AG20443 (cell line): ENCODE data around the gene SAMD5.

ENCODE experiments used
- DNase-seq: peaks from one replicate; pipeline ENCODE4 v3.0.0; 2012; ENCODE audit warnings: low spot score, mixed read lengths

The SAMD5 gene

DNA sequence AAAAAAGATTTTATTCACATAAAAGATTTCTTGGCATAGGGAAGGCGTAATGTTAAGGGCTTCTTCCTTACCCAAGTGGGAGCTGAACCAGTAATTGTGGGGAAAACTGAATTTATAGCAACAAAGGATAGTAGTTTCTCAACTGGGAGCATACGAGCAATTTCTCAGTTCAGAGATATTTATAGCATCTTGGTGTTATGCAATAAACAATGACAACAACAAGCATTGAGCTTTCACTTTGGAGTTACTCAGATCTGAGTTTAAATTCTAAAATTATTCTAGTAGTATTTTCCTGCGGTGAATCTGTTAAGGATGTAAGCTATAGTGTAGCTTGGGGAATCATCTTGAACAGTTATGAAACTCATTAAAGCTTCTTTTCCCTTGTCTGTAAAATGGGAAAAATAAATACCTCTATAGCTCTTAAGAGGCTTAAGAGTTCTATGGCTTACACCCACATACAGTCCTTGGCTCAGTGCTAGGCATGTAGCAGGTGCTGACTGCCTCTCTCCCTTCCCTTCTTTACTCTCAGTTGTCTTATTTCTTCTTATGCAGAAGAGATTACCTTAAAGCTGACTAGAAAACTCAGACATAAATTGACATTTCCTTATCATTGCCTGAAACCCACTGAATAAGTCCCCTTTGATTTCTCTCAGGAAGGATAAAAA, 58.8 kb downstream of the SAMD5 start:
- DNase-seq: no peak

DNA sequence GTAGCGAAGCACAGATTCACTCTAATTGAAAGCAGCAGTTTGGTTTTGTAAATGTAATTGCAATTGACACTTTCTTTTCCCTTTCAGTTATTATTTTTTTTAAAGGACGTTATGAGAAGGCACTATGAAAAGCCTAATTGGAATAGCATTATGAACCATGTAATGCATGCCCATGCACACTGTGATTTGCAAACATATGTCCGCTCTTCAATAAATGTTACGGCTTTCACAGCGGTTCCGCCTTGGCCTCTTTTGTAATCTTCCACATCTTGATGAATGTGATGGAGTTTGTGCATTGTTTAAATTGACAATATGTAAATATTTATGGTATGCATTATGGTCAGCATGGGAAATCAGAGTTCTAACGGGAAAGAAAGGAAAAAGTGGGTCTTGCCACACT, 61.3 kb downstream of the SAMD5 start:
- DNase-seq: no peak

DNA sequence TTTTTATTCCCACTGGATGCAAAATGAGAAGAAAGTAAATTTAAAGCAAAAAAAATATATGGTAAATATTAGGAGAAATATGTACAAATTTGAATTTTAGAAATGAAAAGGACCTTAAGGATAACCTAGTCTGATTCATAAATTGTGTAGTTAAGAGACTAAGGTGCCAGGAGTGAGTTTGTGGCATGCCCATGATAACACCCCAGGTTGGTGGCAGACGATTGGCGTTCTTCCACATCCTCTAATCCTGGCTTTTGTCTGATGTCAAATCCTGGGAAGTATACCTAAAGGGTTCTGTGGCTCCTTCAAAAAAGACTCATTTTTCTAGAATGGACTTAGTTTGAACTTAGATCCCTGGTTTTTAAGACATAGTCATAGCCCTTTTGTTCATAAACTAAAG, 62.2 kb downstream of the SAMD5 start:
- no peak for DNase-seq

DNA sequence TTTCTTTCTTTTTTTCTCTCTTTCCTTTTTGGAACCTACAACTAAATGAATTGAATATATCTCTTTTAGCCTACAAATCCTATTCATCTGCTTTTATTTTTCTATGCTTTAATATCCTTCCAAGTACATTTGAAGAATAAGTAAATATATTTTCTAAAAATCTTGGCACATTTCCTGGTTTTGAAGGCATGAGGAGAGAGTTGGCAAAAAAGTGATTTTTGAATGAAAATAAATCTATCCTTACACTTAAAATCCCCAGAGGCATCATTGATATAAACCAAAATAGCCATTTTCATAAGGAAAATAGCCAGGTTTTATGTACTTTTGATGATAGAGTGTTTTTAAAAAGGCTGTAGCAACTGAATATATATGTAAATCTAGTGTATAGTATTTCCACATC, 69.0 kb downstream of the SAMD5 start:
- DNase-seq: no peak

DNA sequence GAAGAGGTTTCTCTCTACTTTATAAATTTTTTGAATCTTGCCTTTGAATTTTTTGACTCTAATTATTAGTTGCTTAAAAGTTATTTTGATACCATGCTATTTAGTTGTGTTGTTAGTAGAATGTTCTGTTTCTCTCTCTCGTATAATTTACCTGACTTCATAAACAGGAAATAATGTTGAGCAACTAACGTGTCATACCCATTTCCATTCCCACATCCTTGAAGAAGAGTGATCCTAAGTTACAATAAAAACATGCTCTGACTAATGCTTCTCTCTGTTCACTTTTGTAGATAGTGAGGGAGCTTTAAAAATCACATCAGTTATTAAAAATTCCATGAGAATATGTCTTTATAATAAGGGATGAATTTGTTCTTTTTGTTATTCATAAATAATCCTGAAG, 69.7 kb downstream of the SAMD5 start:
- DNase-seq: no peak

DNA sequence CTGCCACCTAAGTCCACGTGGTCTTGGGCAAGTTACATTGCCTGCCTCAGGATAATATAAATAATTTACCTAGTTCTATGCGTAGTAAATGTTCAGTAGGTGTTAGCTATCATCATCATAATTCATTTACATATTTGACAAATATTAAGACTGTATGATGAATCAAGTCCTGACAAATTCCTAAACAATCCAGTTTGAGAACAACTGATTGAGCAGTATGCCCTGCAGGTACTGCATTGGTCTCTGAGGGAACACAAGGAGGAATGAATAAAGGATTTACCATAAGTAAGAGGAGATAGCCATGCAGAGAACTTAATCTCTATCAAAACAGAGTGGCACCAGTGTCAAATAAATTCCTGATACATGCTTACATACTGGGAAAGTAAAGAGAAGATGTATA, 70.4 kb downstream of the SAMD5 start:
- no peak for DNase-seq

DNA sequence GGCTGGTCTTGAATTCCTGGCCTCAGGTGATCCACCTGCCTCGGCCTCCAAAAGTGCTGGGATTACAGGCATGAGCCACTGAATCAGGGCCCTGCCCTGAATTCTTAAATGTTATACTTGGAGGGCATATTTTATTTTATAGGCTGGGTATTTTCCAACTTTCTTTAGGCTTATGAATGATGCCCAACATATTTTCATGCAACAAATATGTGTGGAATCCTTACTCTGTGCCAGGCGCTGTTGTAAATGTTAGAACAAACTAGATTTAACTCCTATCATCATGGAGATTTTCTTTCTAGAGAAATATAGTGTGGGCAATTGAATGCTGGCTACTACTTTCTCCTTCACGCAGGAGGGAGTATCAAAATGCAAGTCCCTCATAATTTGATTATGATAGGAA, 71.2 kb downstream of the SAMD5 start:
- no peak for DNase-seq

DNA sequence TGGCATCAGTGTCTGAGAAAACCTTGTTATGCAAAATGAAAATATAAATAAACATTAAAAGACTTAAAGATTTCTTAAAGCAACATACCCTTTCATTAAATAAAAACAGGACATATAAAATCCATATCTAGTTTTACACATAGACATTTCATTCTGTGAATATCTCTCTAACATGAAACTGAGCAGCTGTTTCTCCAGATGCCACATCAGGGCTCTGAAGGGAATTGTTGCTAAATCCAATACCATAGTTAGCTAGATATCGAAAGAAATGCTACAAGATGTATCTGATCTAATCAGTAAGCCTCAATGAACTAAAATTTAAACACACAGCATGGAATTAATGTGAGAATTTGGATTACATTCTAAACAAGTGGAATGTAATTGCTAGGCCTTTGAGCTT, 74.5 kb downstream of the SAMD5 start:
- DNase-seq: no peak

DNA sequence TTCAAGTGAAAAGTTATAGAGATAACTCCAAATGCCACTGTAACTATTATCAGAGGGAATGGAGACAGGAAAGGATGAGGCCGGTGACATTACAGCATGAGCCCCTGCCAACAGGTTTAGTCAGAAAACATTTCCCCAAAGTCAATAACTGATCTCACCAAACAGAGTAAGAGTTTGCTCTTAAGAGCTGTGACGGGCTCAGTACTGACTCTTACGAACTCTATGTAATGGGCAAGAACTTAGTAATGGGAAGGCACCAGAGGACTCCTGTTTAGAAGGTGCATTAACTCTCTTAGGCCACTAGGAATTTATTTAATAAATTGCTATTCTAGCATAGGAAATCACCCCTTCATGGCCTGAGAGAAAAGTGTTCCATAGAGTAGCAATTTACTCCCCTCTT, 76.8 kb downstream of the SAMD5 start:
- no peak for DNase-seq

DNA sequence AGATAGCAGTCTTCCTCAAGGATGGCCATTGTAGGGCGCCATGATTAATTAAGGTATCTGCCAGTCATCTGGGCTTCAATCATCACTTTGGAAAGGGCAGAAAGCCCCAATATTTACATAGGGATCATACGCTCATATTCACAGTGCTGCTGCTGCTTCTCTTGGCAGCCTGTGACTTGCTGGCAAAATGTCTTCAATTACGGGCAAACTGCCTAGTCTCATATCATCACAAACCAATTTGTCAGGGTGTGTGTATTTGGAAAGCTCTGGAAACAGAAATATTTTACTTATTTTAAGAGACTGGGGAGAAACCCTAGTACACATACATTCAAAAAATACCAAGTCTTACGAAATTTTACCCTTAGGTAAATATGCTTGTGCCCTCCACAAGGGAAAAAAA, 77.6 kb downstream of the SAMD5 start:
- no peak for DNase-seq

GRCh38 chr6:147587907-147588306, 79.4 kb downstream of the SAMD5 start:
- no peak for DNase-seq

DNA sequence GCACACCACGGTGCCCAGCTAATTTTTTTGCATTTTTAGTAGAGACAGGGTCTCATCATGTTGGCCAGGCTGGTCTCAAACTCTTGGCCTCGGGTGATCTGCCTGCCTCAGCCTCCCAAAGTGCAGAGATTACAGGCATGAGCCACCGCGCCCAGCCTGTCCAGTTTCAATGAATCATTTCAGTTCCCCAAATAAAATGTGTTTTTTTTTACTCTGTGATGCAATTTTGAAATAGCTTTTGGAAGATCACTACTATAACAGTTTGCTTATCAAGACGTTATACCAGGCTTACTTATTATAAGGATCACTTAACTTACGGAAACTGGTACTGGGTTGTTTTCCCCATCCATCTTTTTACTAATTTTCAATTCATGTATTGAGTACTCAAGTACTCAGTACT, 80.0 kb downstream of the SAMD5 start:
- no peak for DNase-seq

- no peak for DNase-seq
These were observed 81.3 kb downstream of the SAMD5 start for GRCh38 chr6:147589739-147590250.

DNA sequence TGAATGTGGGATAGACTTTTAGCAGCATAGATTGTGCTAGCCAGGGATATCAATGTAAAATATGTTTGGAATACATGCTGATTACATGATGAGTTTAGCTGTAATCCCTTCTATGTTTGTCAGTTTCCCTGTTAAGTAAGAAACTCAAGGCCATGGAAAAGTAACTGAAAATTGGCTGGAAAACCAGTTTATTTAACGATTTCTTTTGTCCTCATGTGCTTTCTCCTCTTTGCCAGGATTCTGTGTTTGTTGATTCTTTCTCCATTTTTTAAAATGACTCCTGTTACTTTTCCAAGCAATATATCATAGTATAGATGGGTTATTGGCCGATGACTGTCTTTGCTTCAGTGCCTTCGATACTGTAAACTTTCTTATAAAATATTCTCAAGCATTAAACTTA, 87.5 kb downstream of the SAMD5 start:
- DNase-seq: no peak

DNA sequence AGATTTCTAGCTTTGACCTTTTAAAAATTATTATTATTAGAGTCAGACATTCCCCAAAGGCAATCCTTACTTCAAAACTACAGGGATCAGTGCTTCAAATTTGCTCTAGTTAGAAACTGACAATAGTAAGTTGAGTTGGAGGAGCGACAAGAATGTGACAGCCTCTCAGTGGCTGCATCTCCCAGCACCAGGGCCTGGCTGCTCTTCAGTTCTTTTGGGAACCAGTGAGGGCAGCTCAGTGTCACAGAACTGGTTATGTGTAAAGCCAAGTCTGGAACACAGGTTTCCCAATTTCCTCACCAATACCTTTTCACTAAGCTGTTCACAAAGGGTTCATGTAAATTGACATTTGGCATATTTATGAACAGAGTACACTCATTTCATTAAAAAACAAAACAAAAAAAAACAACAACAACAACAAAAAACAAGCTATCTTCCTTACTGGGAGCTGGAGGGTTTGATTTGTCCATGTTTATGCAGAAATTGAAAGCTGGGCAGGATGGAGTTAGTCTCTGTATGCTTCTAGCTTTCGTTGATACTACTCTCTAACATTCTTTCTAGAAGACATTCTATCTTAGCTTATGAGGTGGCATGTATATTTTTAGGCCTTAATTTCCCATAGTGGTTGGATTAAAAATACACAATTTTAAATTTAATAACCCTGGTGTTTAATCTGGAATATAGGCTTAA, 95.0 kb downstream of the SAMD5 start:
- DNase-seq: no peak

DNA sequence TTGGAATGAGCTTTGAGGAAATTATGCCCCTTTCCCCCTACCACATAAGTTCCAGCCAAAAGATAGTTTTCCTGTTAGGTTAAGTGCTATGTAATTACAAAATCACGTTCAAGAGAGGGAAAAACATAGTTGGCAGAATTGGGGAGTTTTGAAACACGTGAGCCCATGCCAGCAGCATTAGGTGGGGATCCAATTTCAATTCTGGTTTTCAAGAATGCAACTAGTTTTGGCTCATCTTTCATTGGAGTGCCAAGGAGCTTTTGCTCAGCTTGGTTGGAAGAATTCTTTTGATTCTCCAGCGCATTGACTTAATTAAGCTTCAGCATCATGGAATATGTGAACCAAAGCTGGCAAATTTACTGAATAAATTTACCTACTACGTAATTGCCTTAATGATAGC, 95.9 kb downstream of the SAMD5 start:
- DNase-seq: no peak

GRCh38 chr6:147611992-147612391, 103.5 kb downstream of the SAMD5 start:
- no peak for DNase-seq

- no peak for DNase-seq
These were observed 106.0 kb downstream of the SAMD5 start for GRCh38 chr6:147614501-147614900.

- DNase-seq: no peak
These were observed 107.4 kb downstream of the SAMD5 start for GRCh38 chr6:147615659-147616456.

- DNase-seq: no peak
These were observed 108.9 kb downstream of the SAMD5 start for GRCh38 chr6:147617366-147617765.

GRCh38 chr6:147618457-147618856, 110.0 kb downstream of the SAMD5 start:
- no peak for DNase-seq

DNA sequence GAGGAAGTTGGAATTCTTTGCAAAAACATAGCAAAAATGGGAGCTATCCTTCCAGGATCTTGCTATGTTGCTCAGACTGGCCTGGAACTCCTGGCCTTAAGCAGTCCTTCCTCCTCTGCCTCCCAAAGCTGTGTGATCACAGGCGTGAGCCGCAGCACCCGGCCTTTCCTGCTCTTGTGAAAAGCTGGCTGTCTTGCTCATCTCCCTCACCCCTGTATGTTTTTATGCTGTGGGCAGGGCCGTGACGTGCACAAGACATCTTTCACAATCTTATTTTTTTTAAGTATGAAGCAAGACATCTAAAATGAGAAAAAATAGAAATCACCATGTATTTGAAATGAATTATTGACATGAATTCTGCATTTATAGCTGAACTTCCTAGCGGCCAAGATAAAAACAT, 110.4 kb downstream of the SAMD5 start:
- DNase-seq: no peak
